Caco-2 (cell line): Measurements from ENCODE around the gene FUT8. TPM values are rescaled to one million over a fixed set of nuclear protein-coding genes. Genes with fewer than 3 reads are reported as not detected.

Source experiments
- BruUV-seq: library from RNA; stranded (reverse); fragments of 400-500 nt; replicated peaks from 2 replicates; lab custom pipeline; 2021; lab: Mats Ljungman, UMichigan
- CTCF ChIA-PET: fragments of 300-600 bp; sonication (Branson Sonifier 250); formaldehyde crosslinking; loops from one replicate; lab custom pipeline; 2022; ENCODE audit warnings: antibody characterized with exemption; lab: Charles Lee
- POLR2A ChIA-PET: fragments of 300-600 bp; sonication (Branson Sonifier 250); formaldehyde crosslinking; loops from one replicate; lab custom pipeline; 2022; ENCODE audit warnings: antibody characterized with exemption; lab: Charles Lee
- DNase-seq, 2 experiments: peaks; one replicate each; pipeline versions ENCODE4 v3.0.0 to v3.0.0-alpha.2; 2020 to 2022
- H3K27me3 ChIP-seq: replicated peaks from 2 replicates; pipeline ENCODE4 v1.6.0; 2011; ENCODE audit warnings: low read length; ENCODE audit not compliant: control insufficient read depth, insufficient read depth
- H3K36me3 ChIP-seq: 2 replicates; pipeline ENCODE4 v1.5.1; 2011; ENCODE audit warnings: low read length; ENCODE audit not compliant: control insufficient read depth, insufficient read depth
- H3K4me1 ChIP-seq: fragments of 250-450 bp; sonication (Bioruptor Pico); 2 replicates; pipeline ENCODE4 v1.5.1; 2020; ENCODE audit warnings: mild to moderate bottlenecking
- H3K4me3 ChIP-seq: 2 replicates; pipeline ENCODE4 v1.5.1; 2011; ENCODE audit warnings: low read depth, mild to moderate bottlenecking, control low read depth, low read length
- H3K9me3 ChIP-seq: fragments of 250-450 bp; sonication (Bioruptor Pico); 2 replicates; pipeline ENCODE4 v1.5.1; 2020; ENCODE audit warnings: mild to moderate bottlenecking, moderate library complexity
- H3K27ac Mint-ChIP-seq: one replicate; pipeline ENCODE4 v1.8.0; 2022; ENCODE audit warnings: mixed read lengths; ENCODE audit not compliant: unreplicated experiment
- H3K27me3 Mint-ChIP-seq: one replicate; pipeline ENCODE4 v1.8.0; 2022; ENCODE audit warnings: mixed read lengths; ENCODE audit not compliant: insufficient read depth, unreplicated experiment
- H3K36me3 Mint-ChIP-seq: one replicate; pipeline ENCODE4 v1.8.0; 2022; ENCODE audit warnings: mild to moderate bottlenecking, mixed read lengths; ENCODE audit not compliant: insufficient read depth, unreplicated experiment
- H3K4me1 Mint-ChIP-seq: one replicate; pipeline ENCODE4 v1.8.0; 2022; ENCODE audit warnings: low read depth, mixed read lengths; ENCODE audit not compliant: unreplicated experiment
- H3K4me3 Mint-ChIP-seq: one replicate; pipeline ENCODE4 v1.8.0; 2022; ENCODE audit warnings: mild to moderate bottlenecking, moderate library complexity, mixed read lengths; ENCODE audit not compliant: unreplicated experiment
- H3K9me3 Mint-ChIP-seq: one replicate; pipeline ENCODE4 v1.8.0; 2022; ENCODE audit warnings: mixed read lengths; ENCODE audit not compliant: unreplicated experiment
- CTCF ChIP-seq, 2 experiments: fragments of 200-600 bp in 1 of 2; IDR thresholded peaks; 1 replicate in 1 of 2; 2 replicates in 1 of 2; pipeline versions ENCODE4 v1.5.1 to v1.8.0; 2011 to 2022; ENCODE audit warnings: antibody characterized with exemption in 1 of 2, control low read depth in 1 of 2, inconsistent platforms in 1 of 2, low read depth in 1 of 2, low read length in 1 of 2, mild to moderate bottlenecking in 1 of 2, moderate library complexity in 1 of 2; ENCODE audit not compliant: insufficient read depth in 1 of 2, severe bottlenecking in 1 of 2, unreplicated experiment in 1 of 2
- intact Hi-C: fragments of 100-400 bp; cut with micrococcal nuclease; formaldehyde crosslinking; loops from one replicate; pipeline ENCODE4 v1.10.0; 2022; ENCODE audit not compliant: unreplicated experiment
- total RNA-seq: library from RNA; stranded (reverse); gene quantifications from 2 replicates; pipeline ENCODE4 v1.2.3, GENCODE V29; 2022

FUT8 gene
- total RNA-seq, 1 experiment from 2014 or later: 67.1 TPM

DNA sequence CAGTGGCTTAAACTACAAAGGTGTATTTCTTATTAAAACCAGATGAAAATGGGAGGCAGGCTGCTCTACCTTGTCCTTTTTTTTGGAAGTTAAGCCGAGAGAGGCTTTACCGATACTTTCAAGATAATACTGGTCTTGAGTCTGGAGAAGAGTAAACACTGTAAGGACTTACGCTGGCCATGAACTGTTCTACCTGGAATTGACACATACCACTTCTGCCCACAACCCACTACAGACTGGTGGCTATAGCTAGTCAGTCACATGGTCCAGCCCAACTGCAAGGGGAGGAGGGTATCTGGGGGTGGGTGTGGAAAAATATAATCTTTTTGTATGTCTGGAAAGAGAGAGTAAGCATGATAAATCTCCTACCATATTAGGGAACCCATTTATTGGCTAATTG lies 4.4 kb upstream of the FUT8 start:
- ChIA-PET POLR2A (no interaction called here), CTCF (no interaction called here)
- no peaks in the 10 kb centered on the region for H3K4me1 Mint-ChIP-seq
- no peaks in the 10 kb centered on the region for H3K9me3 ChIP-seq
- peaks cover 18% of the 10 kb centered on the region for H3K36me3 Mint-ChIP-seq
- DNase-seq: no peak
- BruUV-seq: no TSS peak
- H3K9me3 Mint-ChIP-seq: no peaks in the 10 kb centered on the region
- no peaks in the 10 kb centered on the region for H3K27me3 Mint-ChIP-seq
- H3K27ac Mint-ChIP-seq: no peak overlapping the region
- no peak overlapping the region for H3K4me3 Mint-ChIP-seq
- peaks cover 5% of the 10 kb centered on the region for H3K4me1 ChIP-seq
- H3K36me3 ChIP-seq: no peaks in the 10 kb centered on the region
- no peak overlapping the region for H3K4me3 ChIP-seq
- intact Hi-C loops: no loop called here
- TF ChIP-seq CTCF (IDR thresholded peaks at IDR 0.05; ENCODE audit: insufficient read depth in 1 of 2, low read depth in 1 of 2, low read length in 1 of 2, severe bottlenecking in 1 of 2, unreplicated experiment in 1 of 2): no peak
- no peaks in the 10 kb centered on the region for H3K27me3 ChIP-seq

GRCh38 chr14:65410640-65411039 lies 1.9 kb upstream of the FUT8 start:
- no peaks in the 10 kb centered on the region for H3K36me3 ChIP-seq
- H3K27me3 ChIP-seq: no peaks in the 10 kb centered on the region
- DNase-seq: no peak
- no peaks in the 10 kb centered on the region for H3K9me3 ChIP-seq
- intact Hi-C loops: loop anchor here (1.0 to 5.0 kb wide), 6 partner anchors 75 to 246 kb away; no protein-coding TSS in a partner anchor
- no peak for TF ChIP-seq CTCF (IDR thresholded peaks at IDR 0.05; ENCODE audit: insufficient read depth in 1 of 2, low read depth in 1 of 2, low read length in 1 of 2, severe bottlenecking in 1 of 2, unreplicated experiment in 1 of 2)
- Mint-ChIP-seq H3K36me3 (peaks cover 18% of the 10 kb centered on the region), H3K27ac (no peak overlapping the region), H3K4me1 (no peaks in the 10 kb centered on the region), H3K4me3 (peak overlapping the region; percentile 84), H3K27me3 (no peaks in the 10 kb centered on the region), H3K9me3 (no peaks in the 10 kb centered on the region)
- CTCF ChIA-PET: interaction anchor here (1.4 to 3.1 kb wide), 3 partner anchors 75 to 247 kb away, joined by 4 to 28 read pairs (median 7); no protein-coding TSS in a partner anchor
- no peak overlapping the region for H3K4me3 ChIP-seq
- BruUV-seq: no TSS peak
- peaks cover 11% of the 10 kb centered on the region for H3K4me1 ChIP-seq
- POLR2A ChIA-PET: interaction anchor here (0.5 to 1.6 kb wide), 2 partner anchors 11 to 25 kb away, joined by 3 to 4 read pairs; no protein-coding TSS in a partner anchor

GRCh38 chr14:65411656-65412031 lies 886 bp upstream of the FUT8 start:
- no TSS peak for BruUV-seq
- CTCF ChIA-PET: interaction anchor here (0.7 to 5.4 kb wide), 12 partner anchors 76 to 425 kb away, joined by 3 to 101 read pairs (median 4); partner anchors contain the start of gene FNTB
- Mint-ChIP-seq H3K27me3 (no peaks in the 10 kb centered on the region), H3K4me1 (no peaks in the 10 kb centered on the region), H3K9me3 (no peaks in the 10 kb centered on the region), H3K36me3 (peaks cover 18% of the 10 kb centered on the region), H3K27ac (peak overlapping the region; percentile 86), H3K4me3 (peak overlapping the region; percentile 84)
- Histone ChIP-seq H3K27me3 (no peaks in the 10 kb centered on the region), H3K4me3 (peak overlapping the region; percentile 72), H3K9me3 (no peaks in the 10 kb centered on the region), H3K36me3 (no peaks in the 10 kb centered on the region), H3K4me1 (peaks cover 11% of the 10 kb centered on the region)
- POLR2A ChIA-PET: interaction anchor here (0.6 to 1.6 kb wide), 13 partner anchors 10 to 1024 kb away, joined by 3 to 12 read pairs (median 4); partner anchors contain the start of gene MTHFD1
- no peak for TF ChIP-seq CTCF (IDR thresholded peaks at IDR 0.05; ENCODE audit: insufficient read depth in 1 of 2, low read depth in 1 of 2, low read length in 1 of 2, severe bottlenecking in 1 of 2, unreplicated experiment in 1 of 2)
- peak; percentile 93 to 94 for DNase-seq
- intact Hi-C loops: loop anchor here (1.0 to 5.0 kb wide), 7 partner anchors 76 to 247 kb away; no protein-coding TSS in a partner anchor
